Ishikawa (cell line): ENCODE results near the gene KIF26B.

Experiments used
- CEBPB ChIP-seq: IDR thresholded peaks from 2 replicates; pipeline ENCODE4 v1.6.1; 2012
- CREB1 ChIP-seq: IDR thresholded peaks from 2 replicates; pipeline ENCODE4 v1.6.1; 2012; ENCODE audit warnings: low read depth
- EGR1 ChIP-seq: IDR thresholded peaks from 2 replicates; pipeline ENCODE4 v1.6.1; 2012
- EP300 ChIP-seq: IDR thresholded peaks from 2 replicates; pipeline ENCODE4 v1.6.1; 2012; ENCODE audit warnings: borderline replicate concordance
- FOXM1 ChIP-seq: IDR thresholded peaks from 2 replicates; pipeline ENCODE4 v1.6.1; 2012; ENCODE audit warnings: low read depth, borderline replicate concordance
- MAX ChIP-seq: IDR thresholded peaks from 2 replicates; pipeline ENCODE4 v1.6.1; 2012
- NFIC ChIP-seq: IDR thresholded peaks from 2 replicates; pipeline ENCODE4 v1.6.1; 2012
- RAD21 ChIP-seq: IDR thresholded peaks from 2 replicates; pipeline ENCODE4 v1.6.1; 2012; ENCODE audit warnings: low read depth
- REST ChIP-seq: IDR thresholded peaks from 2 replicates; pipeline ENCODE4 v1.6.1; 2012; ENCODE audit warnings: low read depth, mild to moderate bottlenecking
- TAF1 ChIP-seq: IDR thresholded peaks from 2 replicates; pipeline ENCODE4 v1.6.1; 2012; ENCODE audit warnings: low read depth, mild to moderate bottlenecking
- TCF12 ChIP-seq: IDR thresholded peaks from 2 replicates; pipeline ENCODE4 v1.6.1; 2012; ENCODE audit warnings: low read depth
- TEAD4 ChIP-seq: IDR thresholded peaks from 2 replicates; pipeline ENCODE4 v1.6.1; 2012
- USF1 ChIP-seq: IDR thresholded peaks from 2 replicates; pipeline ENCODE4 v1.6.1; 2012
- YY1 ChIP-seq: IDR thresholded peaks from 2 replicates; pipeline ENCODE4 v1.6.1; 2012; ENCODE audit warnings: low read depth
- ZBTB7A ChIP-seq: IDR thresholded peaks from 2 replicates; pipeline ENCODE4 v1.6.1; 2012; ENCODE audit warnings: low read depth

The KIF26B gene

GRCh38 chr1:245245021-245245667 lies 90.4 kb downstream of the KIF26B start:
- no peak for TF ChIP-seq CREB1
- no peak for TF ChIP-seq ZBTB7A
- TF ChIP-seq EP300: no peak
- no peak for TF ChIP-seq NFIC
- no peak for TF ChIP-seq EGR1
- no peak for TF ChIP-seq REST
- TF ChIP-seq TAF1: no peak
- TF ChIP-seq TEAD4: no peak
- no peak for TF ChIP-seq USF1
- TF ChIP-seq TCF12: no peak
- no peak for TF ChIP-seq RAD21
- TF ChIP-seq CEBPB: no peak
- no peak for TF ChIP-seq MAX
- TF ChIP-seq FOXM1: no peak
- TF ChIP-seq YY1: no peak

GRCh38 chr1:245246433-245246832 lies 91.6 kb downstream of the KIF26B start:
- TF ChIP-seq EP300 (no peak), REST (no peak), RAD21 (no peak), TEAD4 (no peak), USF1 (no peak), MAX (no peak), FOXM1 (no peak), YY1 (no peak), CREB1 (no peak), CEBPB (no peak), TAF1 (no peak), NFIC (no peak), EGR1 (no peak), TCF12 (no peak), ZBTB7A (no peak)

GRCh38 chr1:245247356-245247755 lies 92.6 kb downstream of the KIF26B start:
- TF ChIP-seq REST (no peak), EP300 (no peak), USF1 (no peak), FOXM1 (no peak), TEAD4 (no peak), TAF1 (no peak), CREB1 (no peak), CEBPB (no peak), TCF12 (no peak)

- TF ChIP-seq RAD21: no peak
- TF ChIP-seq MAX: no peak
- no peak for TF ChIP-seq TEAD4
- TF ChIP-seq ZBTB7A: no peak
- no peak for TF ChIP-seq FOXM1
- TF ChIP-seq CEBPB: no peak
These were observed 93.0 kb downstream of the KIF26B start for GRCh38 chr1:245247801-245248200.
